GM23338 (cell line): ENCODE measurements around the gene MSH2. TPM values are rescaled to one million over a fixed set of nuclear protein-coding genes. Genes with fewer than 3 reads are reported as not detected.

ENCODE experiments used
- ATAC-seq: fragments of 200-7000 bp; cut with Tn5 transposase; 3 replicates; pipeline ENCODE4 v1.9.1; 2020
- DNase-seq: peaks from one replicate; pipeline ENCODE4 v3.0.0-alpha.2; 2015; ENCODE audit warnings: low spot score
- H2AFZ ChIP-seq: fragments of 200-600 bp; sonication (generic); 2 replicates; pipeline ENCODE4 v1.8.0; 2016; ENCODE audit warnings: antibody characterized with exemption, mild to moderate bottlenecking, moderate library complexity
- H3F3A ChIP-seq: fragments of 200-600 bp; sonication (generic); replicated peaks from 2 replicates; pipeline ENCODE4 v1.8.0; 2017; ENCODE audit warnings: antibody characterized with exemption, mixed run types, low read depth
- H3K27ac ChIP-seq: fragments of 200-600 bp; sonication (generic); 2 replicates; pipeline ENCODE4 v1.6.1; 2016; ENCODE audit warnings: low read depth
- H3K27me3 ChIP-seq: fragments of 200-600 bp; sonication (generic); 2 replicates; pipeline ENCODE4 v1.8.0; 2016; ENCODE audit warnings: mild to moderate bottlenecking, mixed run types, moderate library complexity; ENCODE audit not compliant: insufficient read depth
- H3K36me3 ChIP-seq: fragments of 200-600 bp; sonication (generic); 2 replicates; pipeline ENCODE4 v1.8.0; 2016; ENCODE audit warnings: mild to moderate bottlenecking; ENCODE audit not compliant: insufficient read depth
- H3K4me1 ChIP-seq: fragments of 200-600 bp; sonication (generic); 2 replicates; pipeline ENCODE4 v1.8.0; 2016; ENCODE audit warnings: mild to moderate bottlenecking, moderate library complexity; ENCODE audit not compliant: insufficient read depth
- H3K4me2 ChIP-seq: fragments of 200-600 bp; sonication (generic); 2 replicates; pipeline ENCODE4 v1.7.1; 2017; ENCODE audit warnings: mixed run types
- H3K4me3 ChIP-seq: fragments of 200-600 bp; sonication (generic); 2 replicates; pipeline ENCODE4 v1.6.1; 2016; ENCODE audit warnings: mixed run types
- H3K79me2 ChIP-seq: fragments of 200-600 bp; sonication (generic); replicated peaks from 2 replicates; pipeline ENCODE4 v1.8.0; 2017; ENCODE audit warnings: mild to moderate bottlenecking; ENCODE audit not compliant: insufficient read depth
- H3K9me2 ChIP-seq: fragments of 200-600 bp; sonication (generic); 2 replicates; pipeline ENCODE4 v1.8.0; 2017; ENCODE audit not compliant: insufficient read depth
- H4K20me1 ChIP-seq: fragments of 200-600 bp; sonication (generic); replicated peaks from 2 replicates; pipeline ENCODE4 v1.8.0; 2017; ENCODE audit warnings: mild to moderate bottlenecking; ENCODE audit not compliant: insufficient read depth
- H3K27ac Mint-ChIP-seq: 2 replicates; pipeline ENCODE4 v1.8.0; 2020; ENCODE audit warnings: inconsistent platforms, mild to moderate bottlenecking, moderate library complexity, mixed read lengths
- H3K27me3 Mint-ChIP-seq: 3 replicates; pipeline ENCODE4 v1.8.0; 2022; ENCODE audit warnings: low read depth, mild to moderate bottlenecking, moderate library complexity, mixed read lengths, inconsistent platforms; ENCODE audit not compliant: insufficient read depth, poor library complexity
- H3K36me3 Mint-ChIP-seq: 3 replicates; pipeline ENCODE4 v1.8.0; 2021; ENCODE audit warnings: low read depth, mild to moderate bottlenecking, inconsistent platforms, moderate library complexity, mixed read lengths
- H3K4me1 Mint-ChIP-seq: 3 replicates; pipeline ENCODE4 v1.8.0; 2020; ENCODE audit warnings: mild to moderate bottlenecking, inconsistent platforms, mixed read lengths
- H3K4me3 Mint-ChIP-seq: 3 replicates; pipeline ENCODE4 v1.8.0; 2021; ENCODE audit warnings: moderate library complexity, mild to moderate bottlenecking, inconsistent platforms, mixed read lengths
- H3K9me3 Mint-ChIP-seq: 3 replicates; pipeline ENCODE4 v1.8.0; 2020; ENCODE audit warnings: moderate library complexity, mild to moderate bottlenecking, inconsistent platforms, mixed read lengths
- EZH2 ChIP-seq: fragments of 200-600 bp; sonication (generic); IDR thresholded peaks from one replicate; pipeline ENCODE4 v1.8.0; 2017; ENCODE audit warnings: antibody characterized with exemption, mild to moderate bottlenecking, low read depth; ENCODE audit not compliant: unreplicated experiment
- EZH2phosphoT487 ChIP-seq: fragments of 200-600 bp; sonication (generic); IDR thresholded peaks from one replicate; pipeline ENCODE4 v1.8.1; 2018; ENCODE audit warnings: antibody characterized with exemption; ENCODE audit not compliant: unreplicated experiment
- REST ChIP-seq: IDR thresholded peaks from one replicate; pipeline ENCODE4 v1.6.1; 2018; ENCODE audit warnings: antibody characterized with exemption; ENCODE audit not compliant: unreplicated experiment
- ZNF331 ChIP-seq: fragments of 250-450 bp; sonication (Bioruptor Pico); IDR thresholded peaks from 2 replicates; pipeline ENCODE4 v1.5.0; 2020; ENCODE audit warnings: low read depth, mild to moderate bottlenecking, moderate library complexity
- ZNF462 ChIP-seq: fragments of 250-450 bp; sonication (Bioruptor Pico); IDR thresholded peaks from 2 replicates; pipeline ENCODE4 v1.5.0; 2020; ENCODE audit warnings: mild to moderate bottlenecking, moderate library complexity
- polyA plus RNA-seq: library from polyadenylated mRNA; unstranded; fragments of >200 nt; fragmentation: Nextera tagmentation; extraction: Ambion mirVana; gene quantifications from 2 replicates; pipeline ENCODE4 v1.2.1, GENCODE V29; 2016
- total RNA-seq: library from RNA; depleted of rRNA; stranded (reverse); fragments of >200 nt; shearing (Covaris generic); gene quantifications from 2 replicates; pipeline ENCODE4 v1.2.3, GENCODE V29; 2014

Gene MSH2
- total and polyA plus RNA-seq, 2 experiments from 2014 or later = 156 to 249 TPM

DNA sequence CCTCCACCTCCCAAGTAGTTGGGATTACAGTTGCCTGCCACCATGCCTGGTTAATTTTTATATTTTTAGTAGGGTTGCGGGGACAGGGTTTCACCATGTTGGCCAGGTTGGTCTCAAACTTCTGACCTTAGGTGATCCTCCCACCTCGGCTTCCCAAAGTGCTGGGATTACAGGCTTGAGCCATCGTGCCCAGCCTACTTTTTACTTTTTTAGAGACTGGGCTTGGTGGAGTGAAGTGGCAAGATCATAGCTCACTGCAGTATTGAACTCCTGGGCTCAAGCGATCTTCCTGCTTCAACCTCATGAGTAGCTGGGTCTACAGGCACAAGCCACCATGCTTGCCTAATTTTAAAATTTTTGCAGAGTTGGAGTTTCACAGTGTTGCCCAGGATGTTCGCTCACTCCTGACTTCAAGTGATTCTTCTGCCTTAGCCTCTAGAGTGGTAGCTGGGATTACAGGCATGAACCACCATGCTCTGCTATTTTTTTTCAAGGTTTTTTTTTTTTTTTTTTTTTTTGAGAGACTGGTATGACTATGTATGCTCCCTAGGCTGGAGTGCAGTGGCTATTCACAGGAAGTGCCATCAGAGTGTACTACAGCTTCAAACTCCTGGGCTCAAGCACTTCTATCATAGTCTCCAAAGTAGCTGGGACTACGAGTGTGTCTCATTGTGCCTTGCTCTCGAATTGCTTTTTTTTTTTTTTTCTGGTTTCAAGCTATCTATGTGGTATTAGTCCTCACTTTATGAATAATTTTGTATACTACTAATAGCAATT is 11.9 kb downstream of the MSH2 start:
- H3F3A ChIP-seq = peaks cover 5% of the 10 kb centered on the region; the same call in 1 of the 2 replicates
- peaks cover 4% of the 10 kb centered on the region for H3K27me3 Mint-ChIP-seq
- H3K4me1 Mint-ChIP-seq = no peaks in the 10 kb centered on the region
- H3K27ac Mint-ChIP-seq = no peak overlapping the region
- no peak overlapping the region for H3K4me3 ChIP-seq
- no peaks in the 10 kb centered on the region for H3K9me3 Mint-ChIP-seq
- peaks cover 92% of the 10 kb centered on the region for H3K36me3 ChIP-seq
- H4K20me1 ChIP-seq = peaks cover 52% of the 10 kb centered on the region
- peaks cover 49% of the 10 kb centered on the region for H3K79me2 ChIP-seq
- H3K36me3 Mint-ChIP-seq = peaks cover 95% of the 10 kb centered on the region
- DNase-seq = no peak
- no peak overlapping the region for H3K4me2 ChIP-seq
- H3K4me3 Mint-ChIP-seq = no peak overlapping the region
- TF ChIP-seq ZNF331 (CRISPR knock-in tag) (no peak), EZH2 (no peak), ZNF462 (CRISPR knock-in tag) (no peak), REST (no peak), EZH2phosphoT487 (no peak)
- ATAC-seq = no peak
- H3K9me2 ChIP-seq = no peaks in the 10 kb centered on the region
- H2AFZ ChIP-seq = no peak overlapping the region
- no peaks in the 10 kb centered on the region for H3K27me3 ChIP-seq
- H3K27ac ChIP-seq = no peak overlapping the region
- H3K4me1 ChIP-seq = no peaks in the 10 kb centered on the region
